WTC11 (cell line): Measurements from ENCODE around the gene RPS6KA4. TPM values are rescaled to one million over a fixed set of nuclear protein-coding genes. Genes with fewer than 3 reads are reported as not detected.

Experiments used
- ATAC-seq: fragments of 200-7000 bp; cut with Tn5 transposase; 2 replicates; pipeline ENCODE4 v1.10.0; 2021; ENCODE audit warnings: mild to moderate bottlenecking, moderate library complexity
- Bru-seq: library from RNA; stranded (reverse); fragments of 400-500 nt; gene quantifications from one replicate; lab custom pipeline; 2021; lab: Mats Ljungman, UMichigan
- CTCF ChIA-PET: fragments of 300-600 bp; sonication (Branson Sonifier 250); formaldehyde crosslinking; loops from one replicate; lab custom pipeline; 2021; ENCODE audit warnings: antibody characterized with exemption; lab: Charles Lee
- POLR2A ChIA-PET: fragments of 350-600 bp; sonication (Branson Sonifier 250); formaldehyde crosslinking; loops from one replicate; lab custom pipeline; 2021; ENCODE audit warnings: antibody characterized with exemption; lab: Charles Lee
- DNase-seq: peaks from one replicate; pipeline ENCODE4 v3.0.0; 2021; ENCODE audit warnings: low spot score
- H3K27ac Mint-ChIP-seq: 2 replicates; pipeline ENCODE4 v1.8.0; 2021; ENCODE audit warnings: mixed read lengths
- H3K27me3 Mint-ChIP-seq: 2 replicates; pipeline ENCODE4 v1.8.0; 2021; ENCODE audit warnings: low read depth, mild to moderate bottlenecking, moderate library complexity, mixed read lengths
- H3K36me3 Mint-ChIP-seq: 2 replicates; pipeline ENCODE4 v1.8.0; 2021; ENCODE audit warnings: mixed read lengths
- H3K4me1 Mint-ChIP-seq: 2 replicates; pipeline ENCODE4 v1.8.0; 2022; ENCODE audit warnings: mixed read lengths
- H3K4me3 Mint-ChIP-seq: 2 replicates; pipeline ENCODE4 v1.8.0; 2021; ENCODE audit warnings: mild to moderate bottlenecking, moderate library complexity, mixed read lengths
- H3K9me3 Mint-ChIP-seq: 2 replicates; pipeline ENCODE4 v1.8.0; 2021; ENCODE audit warnings: mixed read lengths
- ELF4 ChIP-seq: sonication (generic); formaldehyde crosslinking; IDR thresholded peaks from 2 replicates; pipeline ENCODE4 v1.8.1; 2022; ENCODE audit warnings: low read depth, mild to moderate bottlenecking, moderate library complexity, missing genetic modification reagents
- FOXP1 ChIP-seq: sonication (generic); formaldehyde crosslinking; IDR thresholded peaks from 2 replicates; pipeline ENCODE4 v1.8.0; 2022; ENCODE audit warnings: missing genetic modification reagents, mild to moderate bottlenecking, moderate library complexity, borderline replicate concordance
- HMGXB4 ChIP-seq: sonication (generic); formaldehyde crosslinking; IDR thresholded peaks from 2 replicates; pipeline ENCODE4 v1.8.1; 2023; ENCODE audit warnings: mild to moderate bottlenecking, moderate library complexity, missing genetic modification reagents
- MYBL2 ChIP-seq: sonication (generic); formaldehyde crosslinking; IDR thresholded peaks from 2 replicates; pipeline ENCODE4 v1.8.1; 2023; ENCODE audit warnings: mild to moderate bottlenecking, moderate library complexity, missing genetic modification reagents
- NFATC4 ChIP-seq: fragments of 250-450 bp; sonication (Bioruptor Pico); IDR thresholded peaks from 2 replicates; pipeline ENCODE4 v1.9.0; 2021; ENCODE audit warnings: mild to moderate bottlenecking
- PRRX2 ChIP-seq: fragments of 250-450 bp; sonication (Bioruptor Pico); IDR thresholded peaks from 2 replicates; pipeline ENCODE4 v1.8.0; 2021; ENCODE audit warnings: mild to moderate bottlenecking
- SP1 ChIP-seq: sonication (generic); formaldehyde crosslinking; conservative IDR thresholded peaks from 2 replicates; pipeline ENCODE4 v1.8.1; 2022; ENCODE audit warnings: missing genetic modification reagents
- TEAD4 ChIP-seq: sonication (generic); formaldehyde crosslinking; IDR thresholded peaks from 2 replicates; pipeline ENCODE4 v1.8.0; 2022; ENCODE audit warnings: mild to moderate bottlenecking, missing genetic modification reagents
- ZBTB43 ChIP-seq: sonication (generic); formaldehyde crosslinking; IDR thresholded peaks from 2 replicates; pipeline ENCODE4 v1.8.1; 2023; ENCODE audit warnings: mild to moderate bottlenecking, missing genetic modification reagents
- ZNF121 ChIP-seq: sonication (generic); formaldehyde crosslinking; IDR thresholded peaks from 2 replicates; pipeline ENCODE4 v1.8.0; 2023; ENCODE audit warnings: missing genetic modification reagents
- ZNF532 ChIP-seq: fragments of 250-450 bp; sonication (Bioruptor Pico); IDR thresholded peaks from 2 replicates; pipeline ENCODE4 v1.9.0; 2021; ENCODE audit warnings: mild to moderate bottlenecking, borderline replicate concordance
- long read RNA-seq, 3 experiments: library from RNA in 1 of 3; library from capped mRNA in 1 of 3; library from polyadenylated mRNA in 1 of 3; unstranded in 2 of 3; stranded (forward) in 1 of 3; transcript quantifications; one replicate each; pipeline ENCODE4 v2.0.0, GENCODE V29; 2021
- total RNA-seq: library from RNA; stranded (reverse); gene quantifications from 3 replicates; pipeline ENCODE4 v1.2.3, GENCODE V29; 2021
- TF ChIP-seq, protein P1 (sequence below): sonication (generic); formaldehyde crosslinking; IDR thresholded peaks from 2 replicates; pipeline ENCODE4 v1.8.1; 2022; ENCODE audit warnings: low read depth, mild to moderate bottlenecking, moderate library complexity, missing genetic modification reagents, borderline replicate concordance
- TF ChIP-seq, protein P2 (sequence below): sonication (generic); formaldehyde crosslinking; conservative IDR thresholded peaks from 2 replicates; pipeline ENCODE4 v1.8.1; 2022; ENCODE audit warnings: mild to moderate bottlenecking, missing genetic modification reagents
- TF ChIP-seq, protein P3 (sequence below): fragments of 250-450 bp; sonication (Bioruptor Pico); conservative IDR thresholded peaks from 2 replicates; pipeline ENCODE4 v1.9.0; 2021; ENCODE audit warnings: mild to moderate bottlenecking
- TF ChIP-seq, protein P4 (sequence below): sonication (generic); formaldehyde crosslinking; IDR thresholded peaks from 2 replicates; pipeline ENCODE4 v1.8.1; 2022; ENCODE audit warnings: mild to moderate bottlenecking, moderate library complexity, missing genetic modification reagents
- TF ChIP-seq, protein P5 (sequence below): sonication (generic); formaldehyde crosslinking; IDR thresholded peaks from 2 replicates; pipeline ENCODE4 v1.8.1; 2023; ENCODE audit warnings: mild to moderate bottlenecking, missing genetic modification reagents, moderate library complexity

RPS6KA4 gene
- 16.8 to 18.3 TPM (median 18.3 TPM) in 3 replicates for total RNA-seq
- Bru-seq, nascent RNA: percentile 45 among the genes with signal in this experiment
- long read RNA-seq, experiment 1, transcript RPS6KA4-201 (17 exons, 3,119 nt): major isoform, 22 of 53 reads
- long read RNA-seq, experiment 1, partial matches to known transcripts: 12 of 53 reads
- long read RNA-seq, experiment 1, other reads (novel, unspliced or antisense): 13 of 53 reads
- long read RNA-seq, experiment 2, partial matches to known transcripts: 3 of 12 reads
- long read RNA-seq, experiment 2, other reads (novel, unspliced or antisense): 7 of 12 reads
- long read RNA-seq, experiment 3: 0 reads

DNA sequence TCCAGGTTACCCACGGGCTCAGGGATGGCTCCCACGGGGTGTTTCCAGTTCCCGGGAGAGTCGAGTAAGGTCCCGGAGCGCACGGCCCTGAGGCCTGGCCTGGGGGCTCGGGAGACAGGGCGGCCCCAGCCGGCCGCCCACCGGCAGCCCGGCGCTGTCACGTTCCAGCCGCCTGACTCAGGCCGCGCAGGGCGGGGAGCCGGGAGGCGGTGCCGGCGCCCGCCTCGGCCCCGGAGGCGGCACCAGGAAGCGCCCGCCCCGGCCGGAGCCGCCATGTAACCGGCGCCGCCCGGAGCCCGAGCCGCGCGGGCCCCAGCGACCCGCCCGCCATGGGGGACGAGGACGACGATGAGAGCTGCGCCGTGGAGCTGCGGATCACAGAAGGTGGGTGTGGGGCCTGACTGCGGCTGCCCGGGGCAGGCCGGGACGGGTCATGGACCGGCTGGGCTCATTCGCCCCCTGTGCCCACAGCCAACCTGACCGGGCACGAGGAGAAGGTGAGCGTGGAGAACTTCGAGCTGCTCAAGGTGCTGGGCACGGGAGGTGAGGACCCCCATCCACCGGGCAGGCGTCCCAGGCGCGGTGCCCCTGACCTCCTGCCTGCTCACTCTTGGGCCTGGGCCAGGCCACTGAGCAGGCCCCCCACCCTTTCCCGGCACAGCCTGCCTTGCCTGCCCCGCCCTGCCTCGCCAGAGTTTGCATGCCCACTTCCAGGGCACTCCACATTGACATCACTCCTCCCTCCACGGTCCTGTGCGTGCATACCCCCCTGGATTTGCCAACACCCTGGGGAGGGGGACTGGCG is at the start of gene RPS6KA4:
RPS6KA4 (plus strand) TSS at position 256 of the 805 bp plus-strand sequence; CDS start at position 330, 74 bp downstream.
- TF ChIP-seq, protein P1, sequence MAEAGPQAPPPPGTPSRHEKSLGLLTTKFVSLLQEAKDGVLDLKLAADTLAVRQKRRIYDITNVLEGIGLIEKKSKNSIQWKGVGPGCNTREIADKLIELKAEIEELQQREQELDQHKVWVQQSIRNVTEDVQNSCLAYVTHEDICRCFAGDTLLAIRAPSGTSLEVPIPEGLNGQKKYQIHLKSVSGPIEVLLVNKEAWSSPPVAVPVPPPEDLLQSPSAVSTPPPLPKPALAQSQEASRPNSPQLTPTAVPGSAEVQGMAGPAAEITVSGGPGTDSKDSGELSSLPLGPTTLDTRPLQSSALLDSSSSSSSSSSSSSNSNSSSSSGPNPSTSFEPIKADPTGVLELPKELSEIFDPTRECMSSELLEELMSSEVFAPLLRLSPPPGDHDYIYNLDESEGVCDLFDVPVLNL (CRISPR knock-in tag): 0 out of 2 replicates have a peak, but pooled peaks have one; percentile 46
- 0 out of 2 replicates have a peak, but pooled peaks have one; percentile 65 for TF ChIP-seq HMGXB4
- peak; percentile 44; the same call in 1 of the 2 replicates for TF ChIP-seq FOXP1
- TF ChIP-seq SP1 (CRISPR knock-in tag): 0 out of 2 replicates have a peak, but pooled peaks have one; percentile 43
- TF ChIP-seq ZBTB43 (CRISPR knock-in tag): 0 out of 2 replicates have a peak, but pooled peaks have one; percentile 77
- TF ChIP-seq, protein P2, sequence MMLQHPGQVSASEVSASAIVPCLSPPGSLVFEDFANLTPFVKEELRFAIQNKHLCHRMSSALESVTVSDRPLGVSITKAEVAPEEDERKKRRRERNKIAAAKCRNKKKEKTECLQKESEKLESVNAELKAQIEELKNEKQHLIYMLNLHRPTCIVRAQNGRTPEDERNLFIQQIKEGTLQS: no peak
- TF ChIP-seq, protein P3, sequence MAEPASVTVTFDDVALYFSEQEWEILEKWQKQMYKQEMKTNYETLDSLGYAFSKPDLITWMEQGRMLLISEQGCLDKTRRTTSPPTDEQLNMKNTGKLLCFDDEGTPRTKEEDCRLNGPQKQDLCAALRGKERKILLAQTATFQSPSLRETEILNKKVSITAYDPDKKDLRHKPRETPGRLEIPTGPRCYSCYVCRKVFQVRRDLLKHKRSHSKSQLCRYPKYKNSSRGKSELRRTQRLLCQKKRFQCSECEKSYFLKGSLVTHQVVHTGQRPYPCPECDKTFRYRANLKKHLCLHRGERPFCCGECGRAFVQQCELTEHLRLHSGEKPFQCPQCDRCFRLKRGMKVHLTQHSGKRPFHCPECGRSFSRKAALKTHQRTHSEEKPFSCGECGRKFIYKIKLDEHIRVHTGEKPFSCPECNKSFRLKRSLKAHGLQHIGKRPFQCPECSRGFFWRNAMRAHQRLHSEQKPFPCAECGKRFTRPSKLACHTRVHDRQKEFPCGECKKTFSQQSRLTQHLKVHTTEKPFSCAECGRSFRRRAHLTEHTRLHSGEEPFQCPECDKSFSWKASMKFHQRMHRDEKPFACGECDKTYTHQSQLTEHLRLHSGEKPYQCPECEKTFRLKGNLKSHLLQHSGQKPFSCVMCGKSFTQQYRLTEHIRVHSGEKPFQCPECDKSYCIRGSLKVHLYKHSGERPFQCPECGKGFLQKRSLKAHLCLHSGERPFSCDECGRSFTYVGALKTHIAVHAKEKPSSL (CRISPR knock-in tag): no peak
- TF ChIP-seq MYBL2 (CRISPR knock-in tag): peak; percentile 27; the same call in 1 of the 2 replicates
- TF ChIP-seq TEAD4 (CRISPR knock-in tag): no peak
- TF ChIP-seq, protein P4, sequence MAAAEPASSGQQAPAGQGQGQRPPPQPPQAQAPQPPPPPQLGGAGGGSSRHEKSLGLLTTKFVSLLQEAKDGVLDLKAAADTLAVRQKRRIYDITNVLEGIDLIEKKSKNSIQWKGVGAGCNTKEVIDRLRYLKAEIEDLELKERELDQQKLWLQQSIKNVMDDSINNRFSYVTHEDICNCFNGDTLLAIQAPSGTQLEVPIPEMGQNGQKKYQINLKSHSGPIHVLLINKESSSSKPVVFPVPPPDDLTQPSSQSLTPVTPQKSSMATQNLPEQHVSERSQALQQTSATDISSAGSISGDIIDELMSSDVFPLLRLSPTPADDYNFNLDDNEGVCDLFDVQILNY: peak; percentile 45; the same call in 1 of the 2 replicates
- H3K4me1 Mint-ChIP-seq: peaks cover 26% of the 10 kb centered on the region
- peak within 1 kb of the TSS; percentile 80 for H3K4me3 Mint-ChIP-seq
- H3K36me3 Mint-ChIP-seq: peaks cover 17% of the 10 kb centered on the region
- no peaks in the 10 kb centered on the region for H3K27me3 Mint-ChIP-seq
- ChIA-PET POLR2A (interaction anchor here (0.5 kb wide), 1 partner anchor 17 kb away, joined by 4 read pairs; no protein-coding TSS in a partner anchor), CTCF (interaction anchor here (0.9 to 2.6 kb wide), 11 partner anchors 11 to 368 kb away, joined by 3 to 20 read pairs (median 5); partner anchors contain the start of gene PRDX5)
- ATAC-seq: peak; percentile 49
- peak within 1 kb of the TSS; percentile 50 for H3K27ac Mint-ChIP-seq
- no peaks in the 10 kb centered on the region for H3K9me3 Mint-ChIP-seq
- peak; percentile 49 for DNase-seq

DNA sequence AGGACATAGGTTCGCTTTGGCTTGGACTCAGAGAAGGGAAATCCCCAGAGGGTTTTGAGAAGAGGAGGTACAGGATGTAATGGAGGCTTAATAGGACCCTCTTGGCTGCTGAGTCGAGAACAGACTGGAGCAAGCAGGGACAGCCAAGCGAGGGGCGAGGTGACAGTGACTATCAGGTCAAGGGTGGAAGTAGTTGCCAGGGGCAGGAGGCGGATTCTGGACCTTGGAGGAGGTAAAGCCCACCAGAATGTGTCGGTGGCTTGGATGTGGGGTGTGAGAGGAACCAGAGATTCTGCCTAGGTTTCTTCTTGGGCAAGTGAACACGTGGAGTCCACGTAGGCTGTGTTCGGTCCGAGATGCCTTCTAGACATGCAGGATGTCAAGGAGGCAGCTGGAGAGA is 46.0 kb upstream of the RPS6KA4 start:
- ATAC-seq (no peak), DNase-seq (no peak)
- H3K36me3 Mint-ChIP-seq: peaks cover 15% of the 10 kb centered on the region
- no peaks in the 10 kb centered on the region for H3K27me3 Mint-ChIP-seq
- peaks cover 10% of the 10 kb centered on the region for H3K4me1 Mint-ChIP-seq
- CTCF ChIA-PET: interaction anchor here (1.0 to 4.9 kb wide), 2 partner anchors 11 to 43 kb away, joined by 4 to 37 read pairs; no protein-coding TSS in a partner anchor
- TF ChIP-seq ELF4 (CRISPR knock-in tag) (no peak), PRRX2 (CRISPR knock-in tag) (no peak), ZNF532 (CRISPR knock-in tag) (no peak), ZNF121 (CRISPR knock-in tag) (no peak), NFATC4 (CRISPR knock-in tag) (no peak)
- TF ChIP-seq, protein P5, sequence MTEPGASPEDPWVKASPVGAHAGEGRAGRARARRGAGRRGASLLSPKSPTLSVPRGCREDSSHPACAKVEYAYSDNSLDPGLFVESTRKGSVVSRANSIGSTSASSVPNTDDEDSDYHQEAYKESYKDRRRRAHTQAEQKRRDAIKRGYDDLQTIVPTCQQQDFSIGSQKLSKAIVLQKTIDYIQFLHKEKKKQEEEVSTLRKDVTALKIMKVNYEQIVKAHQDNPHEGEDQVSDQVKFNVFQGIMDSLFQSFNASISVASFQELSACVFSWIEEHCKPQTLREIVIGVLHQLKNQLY (CRISPR knock-in tag): no peak
- no peak overlapping the region for H3K4me3 Mint-ChIP-seq
- POLR2A ChIA-PET: no interaction called here
- H3K9me3 Mint-ChIP-seq: no peaks in the 10 kb centered on the region
- H3K27ac Mint-ChIP-seq: peak overlapping the region; percentile 91
